ENCODE measurements around the gene RBM20.

Gene RBM20

DNA sequence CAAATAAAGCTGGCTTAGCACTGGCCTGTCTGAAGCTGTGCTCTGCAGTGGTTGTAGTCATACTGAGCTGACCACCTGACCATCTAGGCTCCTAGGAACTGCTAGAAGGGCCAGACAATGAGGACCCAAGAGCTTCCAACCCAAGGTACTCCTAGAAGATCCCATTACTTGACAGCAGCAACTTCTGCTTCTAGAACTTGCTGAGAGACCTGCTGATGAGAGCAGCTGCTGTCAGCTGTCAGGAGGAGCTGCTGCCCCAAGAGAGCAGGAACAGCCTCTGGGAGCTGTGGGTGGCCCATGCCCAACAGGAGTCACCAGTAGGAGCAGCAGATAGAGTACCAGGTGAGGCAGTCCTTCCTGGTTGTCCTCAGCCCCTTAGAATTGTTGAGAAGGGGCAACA lies 70.2 kb downstream of the RBM20 start:
- no peaks in the 10 kb centered on the region for H3K27me3 ChIP-seq
- H3K9me3 ChIP-seq: no peaks in the 10 kb centered on the region
- H3K4me1 ChIP-seq (ENCODE audit: control insufficient read depth in 1 of 2, insufficient read depth in 1 of 2, low read depth in 1 of 2, low read length in 1 of 2): peaks cover 13 to 16% of the 10 kb centered on the region in 2 experiments

DNA sequence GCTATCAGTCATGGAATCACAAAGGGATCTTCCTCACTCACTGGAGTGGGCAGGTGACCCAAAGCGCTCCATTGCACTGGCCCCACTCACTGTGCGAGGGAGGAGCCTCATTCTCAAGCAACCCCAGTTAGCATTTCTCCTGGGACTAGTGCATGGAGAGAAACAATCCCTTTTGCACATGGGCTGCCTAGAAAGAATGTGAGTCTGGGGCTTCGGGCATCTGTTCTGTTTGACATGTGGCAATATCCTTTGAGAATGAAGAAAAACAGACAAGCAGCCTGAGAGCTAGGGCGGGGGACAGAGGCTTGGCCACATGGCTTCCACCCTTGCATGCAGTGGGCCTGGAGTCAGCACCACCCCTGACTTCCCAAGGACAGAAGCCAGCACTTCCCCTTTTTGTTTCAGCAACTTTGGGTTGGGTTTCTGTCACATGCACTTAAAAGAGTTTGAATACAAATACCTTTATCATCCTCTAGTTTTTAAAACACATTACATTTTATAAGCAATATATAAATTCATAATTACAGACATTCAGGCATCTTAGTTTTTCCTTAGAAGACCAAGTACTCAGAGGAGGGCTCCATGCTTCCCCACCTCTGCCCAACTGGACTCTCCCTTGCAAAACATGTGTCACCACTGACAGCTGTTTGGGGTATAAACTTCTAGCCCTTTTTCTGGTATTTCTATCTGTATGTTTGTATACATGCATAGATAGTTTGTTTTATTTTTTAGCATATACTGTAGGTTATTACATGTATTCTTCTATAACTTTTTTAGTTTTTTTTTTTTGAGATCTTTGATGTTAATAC lies 73.8 kb downstream of the RBM20 start:
- Histone ChIP-seq H3K9me3 (no peaks in the 10 kb centered on the region), H3K4me3 (ENCODE audit: low read depth in 1 of 2, low read length in 1 of 2) (no peak overlapping the region), H3K27me3 (no peaks in the 10 kb centered on the region), H3K27ac (no peak overlapping the region), H3K4me1 (ENCODE audit: control insufficient read depth in 1 of 2, insufficient read depth in 1 of 2, low read depth in 1 of 2, low read length in 1 of 2) (peaks cover 13 to 16% of the 10 kb centered on the region in 2 experiments), H3K36me3 (no peaks in the 10 kb centered on the region)
- TF ChIP-seq, protein P1, sequence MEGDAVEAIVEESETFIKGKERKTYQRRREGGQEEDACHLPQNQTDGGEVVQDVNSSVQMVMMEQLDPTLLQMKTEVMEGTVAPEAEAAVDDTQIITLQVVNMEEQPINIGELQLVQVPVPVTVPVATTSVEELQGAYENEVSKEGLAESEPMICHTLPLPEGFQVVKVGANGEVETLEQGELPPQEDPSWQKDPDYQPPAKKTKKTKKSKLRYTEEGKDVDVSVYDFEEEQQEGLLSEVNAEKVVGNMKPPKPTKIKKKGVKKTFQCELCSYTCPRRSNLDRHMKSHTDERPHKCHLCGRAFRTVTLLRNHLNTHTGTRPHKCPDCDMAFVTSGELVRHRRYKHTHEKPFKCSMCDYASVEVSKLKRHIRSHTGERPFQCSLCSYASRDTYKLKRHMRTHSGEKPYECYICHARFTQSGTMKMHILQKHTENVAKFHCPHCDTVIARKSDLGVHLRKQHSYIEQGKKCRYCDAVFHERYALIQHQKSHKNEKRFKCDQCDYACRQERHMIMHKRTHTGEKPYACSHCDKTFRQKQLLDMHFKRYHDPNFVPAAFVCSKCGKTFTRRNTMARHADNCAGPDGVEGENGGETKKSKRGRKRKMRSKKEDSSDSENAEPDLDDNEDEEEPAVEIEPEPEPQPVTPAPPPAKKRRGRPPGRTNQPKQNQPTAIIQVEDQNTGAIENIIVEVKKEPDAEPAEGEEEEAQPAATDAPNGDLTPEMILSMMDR (IDR thresholded peaks at IDR 0.05): no peak

More for the DNA sequence above, 70.2 kb downstream of the RBM20 start:
- no peak overlapping the region for H3K27ac ChIP-seq
- H3K4me3 ChIP-seq (ENCODE audit: low read depth in 1 of 2, low read length in 1 of 2): no peak overlapping the region
- H3K36me3 ChIP-seq: no peaks in the 10 kb centered on the region
- TF ChIP-seq, protein P1 (IDR thresholded peaks at IDR 0.05): no peak

- H3K27ac ChIP-seq: no peak overlapping the region
- H3K4me1 ChIP-seq (ENCODE audit: control insufficient read depth in 1 of 2, insufficient read depth in 1 of 2, low read depth in 1 of 2, low read length in 1 of 2): peaks cover 13 to 16% of the 10 kb centered on the region in 2 experiments
- H3K36me3 ChIP-seq: no peaks in the 10 kb centered on the region
- no peaks in the 10 kb centered on the region for H3K9me3 ChIP-seq
- H3K4me3 ChIP-seq (ENCODE audit: low read depth in 1 of 2, low read length in 1 of 2): no peak overlapping the region
- TF ChIP-seq, protein P1 (IDR thresholded peaks at IDR 0.05): no peak
- no peaks in the 10 kb centered on the region for H3K27me3 ChIP-seq
These were observed 77.4 kb downstream of the RBM20 start for GRCh38 chr10:110721406-110722038.

- H3K27me3 ChIP-seq: no peaks in the 10 kb centered on the region
- H3K36me3 ChIP-seq: no peaks in the 10 kb centered on the region
- H3K4me3 ChIP-seq (ENCODE audit: low read depth in 1 of 2, low read length in 1 of 2): no peak overlapping the region
- TF ChIP-seq, protein P1 (IDR thresholded peaks at IDR 0.05): no peak
- no peaks in the 10 kb centered on the region for H3K9me3 ChIP-seq
- H3K4me1 ChIP-seq (ENCODE audit: control insufficient read depth in 1 of 2, insufficient read depth in 1 of 2, low read depth in 1 of 2, low read length in 1 of 2): no peaks in the 10 kb centered on the region
- no peak overlapping the region for H3K27ac ChIP-seq
These were observed 79.2 kb downstream of the RBM20 start for GRCh38 chr10:110723224-110723891.

DNA sequence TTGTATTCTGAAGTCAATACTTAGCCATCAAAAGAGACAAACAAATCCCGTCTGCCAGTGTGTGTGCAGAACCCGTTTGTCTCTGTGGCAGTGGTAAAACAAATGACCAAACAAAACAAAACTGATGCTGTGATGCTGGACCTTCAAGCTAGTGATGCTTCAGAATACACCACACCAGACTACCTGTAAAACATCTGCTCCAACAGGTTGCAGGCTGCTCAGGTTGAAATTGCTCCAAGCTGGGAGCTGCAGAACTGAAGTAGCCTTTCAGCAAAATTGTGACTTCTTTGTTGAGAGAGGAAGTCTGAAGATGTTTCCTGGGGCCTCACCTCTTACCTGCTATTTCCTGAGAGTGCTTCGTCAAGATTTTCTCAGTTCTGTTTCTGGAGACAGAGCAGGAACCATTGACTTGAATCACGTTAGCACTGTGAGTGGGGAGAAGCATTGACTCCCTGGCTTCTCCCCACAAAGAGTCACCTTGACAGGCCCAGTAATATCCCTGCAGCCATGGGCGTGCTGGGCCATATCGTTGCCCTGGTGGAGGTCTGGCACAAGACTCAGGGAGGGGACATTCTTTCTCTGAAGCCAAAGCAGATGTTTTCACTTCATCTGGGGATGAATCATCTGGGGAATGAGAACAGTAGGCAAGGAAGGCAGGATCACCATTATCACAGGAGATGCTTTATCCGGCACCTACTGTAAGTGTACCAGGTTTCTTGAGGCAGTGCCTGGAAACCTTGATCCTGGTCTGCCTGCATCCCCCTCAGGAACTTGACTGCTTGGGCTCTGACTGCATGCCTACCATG lies 80.2 kb downstream of the RBM20 start:
- H3K4me1 ChIP-seq (ENCODE audit: control insufficient read depth in 1 of 2, insufficient read depth in 1 of 2, low read depth in 1 of 2, low read length in 1 of 2): no peaks in the 10 kb centered on the region
- no peak overlapping the region for H3K27ac ChIP-seq
- no peaks in the 10 kb centered on the region for H3K9me3 ChIP-seq
- H3K4me3 ChIP-seq (ENCODE audit: low read depth in 1 of 2, low read length in 1 of 2): no peak overlapping the region
- no peaks in the 10 kb centered on the region for H3K36me3 ChIP-seq
- no peaks in the 10 kb centered on the region for H3K27me3 ChIP-seq
- TF ChIP-seq, protein P1 (IDR thresholded peaks at IDR 0.05): no peak
